ENCODE results near the gene GMPPB. TPM values are rescaled to one million over a fixed set of nuclear protein-coding genes. Genes with fewer than 3 reads are reported as not detected.
"Not testable (repeated sequence)": the region's sequence is repeated elsewhere in the genome, so short reads cannot be mapped to it uniquely, and the experiment has no call there.

Gene GMPPB
- 10 to 100 TPM; 10.7 to 14.1 (median 12.8) TPM for polyA plus RNA-seq (ENCODE audit: insufficient read length in 3 of 3)

DNA sequence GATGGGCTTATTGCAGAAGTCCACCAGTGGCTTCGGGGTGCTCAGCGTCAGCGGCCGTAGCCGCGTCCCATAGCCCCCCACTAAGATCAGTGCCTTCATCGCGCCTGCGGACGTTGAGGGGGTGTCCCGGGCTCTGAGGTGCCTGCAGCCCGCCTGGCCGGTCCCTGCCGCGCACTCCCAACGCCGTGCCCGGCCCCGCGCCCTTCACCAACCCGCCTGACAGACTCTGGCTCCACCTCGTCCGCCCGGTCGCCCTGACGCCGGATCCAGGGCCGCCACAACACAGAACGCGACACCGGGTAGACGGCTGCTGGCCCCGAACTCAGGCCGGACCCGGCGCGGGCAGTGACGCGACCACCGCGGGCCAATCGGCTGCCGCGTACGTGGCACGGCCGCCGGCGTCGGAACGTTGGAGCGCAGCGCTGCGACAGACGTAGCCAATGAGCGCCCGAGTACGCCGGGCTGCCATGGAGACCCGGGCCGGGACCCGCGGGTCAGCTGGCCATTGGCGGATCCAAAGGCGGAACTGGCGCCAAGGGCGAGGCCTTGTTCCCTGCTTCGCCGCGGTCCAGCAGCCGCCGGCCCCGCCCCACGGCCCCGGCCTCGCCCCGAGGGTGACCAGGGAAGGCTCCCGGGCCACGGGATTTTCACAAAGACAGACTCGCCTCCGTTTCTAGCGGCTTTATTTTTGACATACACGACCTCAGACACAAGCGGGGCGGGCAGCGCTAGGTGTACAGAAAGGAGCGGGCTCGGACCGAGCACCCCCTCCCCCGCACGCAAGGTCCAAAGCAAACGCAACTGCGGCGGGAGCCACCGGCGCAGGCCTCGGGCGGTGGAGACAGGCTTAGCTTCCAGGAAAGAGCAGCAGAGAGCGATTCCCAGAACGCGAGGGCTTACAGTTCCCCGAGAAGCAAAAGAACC, at the start of gene GMPPB:
Gene GMPPB (minus strand): TSS at position 324 of the 924 bp plus-strand sequence. CDS start 225 bp downstream, at position 99.
- peak; percentile 76 to 94 (median 86) for DNase-seq (ENCODE audit: low read depth in 3 of 3, low spot score in 2 of 3)

- DNase-seq (ENCODE audit: low read depth in 3 of 3, low spot score in 2 of 3): no peak
Measured at GRCh38 chr3:49772703-49773102, 49.0 kb upstream of the GMPPB start.

GRCh38 chr3:49771340-49771938, 47.7 kb upstream of the GMPPB start:
- no peak for DNase-seq (ENCODE audit: low read depth in 3 of 3, low spot score in 2 of 3)

DNA sequence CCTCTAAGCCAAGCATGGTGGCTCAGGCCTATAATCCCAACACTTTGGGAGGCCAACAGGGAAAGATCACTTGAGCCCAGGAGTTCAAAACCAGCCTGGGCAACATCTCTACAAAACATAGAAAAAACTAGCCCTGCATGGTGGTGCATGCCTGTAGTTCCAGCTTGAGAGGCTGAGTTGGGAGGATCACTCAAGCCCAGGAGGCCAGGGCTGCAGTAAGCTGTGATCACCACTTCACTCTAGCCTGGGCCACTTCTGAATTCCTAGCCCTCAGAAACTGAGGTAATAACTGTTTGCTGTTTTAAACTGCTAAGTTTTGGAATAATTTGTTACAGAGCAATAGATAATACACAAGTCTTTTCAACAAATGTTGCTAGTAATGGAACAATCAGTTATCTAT, 46.2 kb upstream of the GMPPB start:
- DNase-seq (ENCODE audit: low read depth in 3 of 3, low spot score in 2 of 3): no peak

DNA sequence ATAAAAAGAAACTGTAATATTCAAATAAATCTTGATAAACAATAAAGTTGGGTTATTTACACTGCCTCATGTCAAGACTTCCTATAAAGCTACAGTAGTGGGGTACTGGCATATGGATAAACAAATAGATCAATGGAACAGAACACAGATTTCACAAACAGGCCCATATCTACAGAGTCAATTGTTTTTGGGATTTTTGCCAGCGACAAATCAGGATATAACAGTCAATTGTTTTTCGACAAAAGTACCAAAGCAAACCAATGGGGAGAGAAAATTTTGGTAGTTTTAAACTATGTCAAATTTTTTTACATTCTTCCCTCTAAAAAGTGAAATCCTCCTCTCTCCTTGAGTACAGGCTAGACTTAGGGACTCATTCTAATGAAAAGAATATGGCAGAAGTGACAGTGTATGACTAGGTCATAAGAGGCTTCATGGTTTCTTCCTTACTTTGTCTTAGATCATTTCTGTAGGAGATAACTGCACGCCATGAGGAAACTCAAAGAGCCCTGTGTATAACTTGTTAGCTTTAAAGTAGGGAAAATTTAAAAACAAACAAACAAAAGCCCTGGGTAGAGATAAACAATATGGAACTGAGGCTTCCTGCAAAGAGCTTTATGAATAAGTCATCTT, 45.6 kb upstream of the GMPPB start:
- no peak for DNase-seq (ENCODE audit: low read depth in 3 of 3, low spot score in 2 of 3)

DNA sequence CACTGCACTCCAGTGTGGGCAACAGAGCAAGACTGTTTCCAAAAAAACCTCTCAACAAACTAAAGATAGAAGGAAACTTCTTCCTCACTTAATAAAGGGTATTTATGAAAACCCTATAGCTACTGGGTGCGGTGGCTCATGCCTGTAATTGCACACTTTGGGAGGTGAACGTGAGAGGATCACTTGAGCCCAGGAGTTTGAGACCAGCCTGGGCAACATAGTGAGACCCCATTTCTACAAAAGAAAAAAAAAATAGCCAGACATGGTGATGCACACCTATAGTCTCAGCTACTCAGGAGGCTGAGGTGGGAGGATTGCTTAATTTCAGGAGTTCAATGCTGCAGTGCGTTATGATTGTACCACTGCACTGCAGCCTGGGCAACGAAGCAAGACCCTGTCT, 40.2 kb upstream of the GMPPB start:
- no peak for DNase-seq (ENCODE audit: low read depth in 3 of 3, low spot score in 2 of 3)

GRCh38 chr3:49761661-49762060, 37.9 kb upstream of the GMPPB start:
- no peak for DNase-seq (ENCODE audit: low read depth in 3 of 3, low spot score in 2 of 3)

- DNase-seq (ENCODE audit: low read depth in 3 of 3, low spot score in 2 of 3): peak in 1 of 3 donors; percentile 9
Measured at GRCh38 chr3:49759226-49759625, 35.5 kb upstream of the GMPPB start.

DNA sequence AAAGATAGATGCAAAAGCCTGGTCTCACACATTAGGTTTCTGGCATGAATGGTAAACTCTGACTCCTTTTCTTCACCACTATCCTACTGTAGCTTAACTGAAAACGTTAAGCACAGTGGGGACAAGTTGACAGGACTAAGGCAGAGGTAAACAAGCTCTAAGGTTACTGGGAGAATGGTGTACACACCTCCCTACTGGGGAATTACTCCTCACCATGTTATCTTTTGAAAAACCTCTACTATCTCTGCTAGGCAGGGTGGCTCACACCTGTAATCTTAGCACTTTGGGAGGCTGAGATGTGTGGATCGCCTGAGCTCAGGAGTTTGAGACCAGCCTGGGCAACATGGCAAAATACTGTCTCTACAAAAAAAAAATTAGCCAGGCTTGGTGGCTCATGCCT, 33.4 kb upstream of the GMPPB start:
- DNase-seq (ENCODE audit: low read depth in 3 of 3, low spot score in 2 of 3): no peak

- no peak for DNase-seq (ENCODE audit: low read depth in 3 of 3, low spot score in 2 of 3)
Measured at GRCh38 chr3:49756036-49756435, 32.3 kb upstream of the GMPPB start.

DNA sequence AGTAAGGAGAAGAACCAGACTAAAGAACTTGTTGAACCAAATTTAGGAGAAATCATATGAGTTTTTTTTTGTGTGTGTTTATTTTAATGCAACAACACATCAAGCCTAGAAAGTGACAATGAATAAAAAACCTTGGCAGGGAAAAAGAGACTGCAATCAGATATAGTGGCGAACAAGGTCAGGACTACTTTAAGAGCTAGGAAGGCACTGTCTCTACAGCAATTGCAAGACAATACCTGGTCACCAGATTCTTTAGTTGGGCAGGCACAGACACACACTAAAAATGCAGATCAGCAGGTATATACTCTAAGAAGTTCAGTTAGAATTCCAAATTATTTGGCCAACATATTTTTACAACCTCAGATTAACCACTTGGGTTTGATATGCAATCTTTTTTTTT, 30.8 kb upstream of the GMPPB start:
- DNase-seq (ENCODE audit: low read depth in 3 of 3, low spot score in 2 of 3): no peak

DNA sequence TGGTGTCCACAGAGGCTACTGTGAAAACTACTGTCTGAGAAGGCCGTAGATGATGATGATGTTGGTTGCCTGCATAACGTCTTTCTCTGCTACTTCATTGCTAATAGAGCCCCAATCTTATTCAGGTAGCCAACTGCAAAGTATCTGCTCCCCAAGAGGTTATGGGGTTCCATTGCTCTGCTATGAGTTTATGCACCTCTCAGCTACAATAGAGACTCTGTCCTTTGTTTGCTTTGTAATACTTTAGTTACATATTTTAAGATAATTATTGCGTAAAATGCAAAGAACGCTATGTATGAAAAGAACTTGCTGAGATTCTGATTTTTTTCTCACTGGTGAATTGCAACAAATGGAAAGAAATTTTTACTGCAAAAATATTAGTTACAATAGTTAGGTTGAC, 27.8 kb upstream of the GMPPB start:
- DNase-seq (ENCODE audit: low read depth in 3 of 3, low spot score in 2 of 3): no peak

- no peak for DNase-seq (ENCODE audit: low read depth in 3 of 3, low spot score in 2 of 3)
Measured at GRCh38 chr3:49750056-49750455, 26.3 kb upstream of the GMPPB start.

DNA sequence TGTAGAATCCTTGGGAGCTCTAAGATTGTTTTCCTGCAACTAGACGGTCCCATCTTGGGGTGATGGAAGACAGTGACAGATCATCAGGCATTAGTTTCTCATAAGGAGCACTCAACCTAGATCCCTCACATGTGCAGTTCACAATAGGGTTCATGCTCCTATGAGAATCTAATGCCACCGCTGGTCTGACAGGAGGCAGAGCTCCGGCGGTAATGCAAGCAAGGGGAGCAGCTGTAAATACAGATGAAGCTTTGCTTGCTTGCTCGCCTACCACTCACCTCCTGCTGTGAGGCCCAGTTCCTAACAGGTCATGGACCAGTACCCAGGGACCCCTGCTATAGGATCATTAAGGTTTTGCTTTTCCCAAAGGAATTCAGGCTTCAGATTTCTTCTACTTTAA, 25.1 kb upstream of the GMPPB start:
- not testable (repeated sequence) for DNase-seq (ENCODE audit: low read depth in 3 of 3, low spot score in 2 of 3)

DNA sequence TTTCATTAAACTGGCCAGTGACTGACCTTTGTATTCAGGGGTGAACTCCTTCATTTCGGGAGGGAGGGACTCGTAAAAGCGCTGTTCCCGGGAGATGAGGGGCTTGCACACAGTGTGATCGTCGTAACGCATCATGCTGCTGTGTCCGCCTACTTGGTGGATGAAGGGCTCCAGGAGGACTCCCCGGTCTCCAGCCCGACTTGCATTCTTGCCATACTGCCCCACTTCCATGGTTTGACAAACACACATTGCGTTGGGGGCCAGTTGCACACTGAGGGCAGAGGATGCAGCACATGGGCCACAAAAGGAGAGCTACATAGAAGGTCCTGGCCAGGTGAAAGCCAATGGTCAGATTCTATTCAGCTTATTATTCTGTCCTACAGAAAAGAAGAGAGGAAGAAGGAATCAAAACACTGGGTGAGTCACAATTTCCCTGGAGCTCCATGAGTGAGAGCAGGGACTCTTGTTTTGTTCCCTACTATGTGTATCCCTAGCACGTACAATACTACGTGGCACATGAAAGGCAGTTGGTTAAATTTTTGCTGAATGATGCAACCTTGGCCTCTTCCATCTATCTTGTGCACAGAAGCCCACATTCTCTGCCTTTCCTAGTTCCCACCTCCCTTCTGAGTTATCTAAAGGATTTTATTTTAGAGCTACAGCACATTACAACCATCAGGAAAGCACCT, 24.2 kb upstream of the GMPPB start:
- no peak for DNase-seq (ENCODE audit: low read depth in 3 of 3, low spot score in 2 of 3)

DNA sequence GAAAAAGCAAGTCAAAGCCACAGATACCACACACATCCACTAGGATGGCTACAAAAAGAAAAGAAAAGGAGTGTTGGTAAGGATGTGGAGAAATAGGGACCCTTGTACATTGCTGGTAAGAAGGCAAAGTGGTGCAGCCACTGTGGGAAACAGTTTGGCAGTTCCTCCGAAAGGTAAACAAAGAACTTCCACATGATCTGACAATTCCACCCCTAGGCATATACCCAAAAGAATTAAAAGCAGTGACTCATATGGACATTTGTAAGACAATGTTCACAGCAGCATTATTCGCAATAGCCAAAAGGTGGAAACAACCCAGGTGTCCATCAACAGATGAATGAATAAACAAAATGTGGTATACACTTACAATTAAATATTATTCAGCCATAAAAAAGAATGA, 22.2 kb upstream of the GMPPB start:
- DNase-seq (ENCODE audit: low read depth in 3 of 3, low spot score in 2 of 3): no peak

- DNase-seq (ENCODE audit: low read depth in 3 of 3, low spot score in 2 of 3): no peak
Measured at GRCh38 chr3:49740427-49740826, 16.7 kb upstream of the GMPPB start.

DNA sequence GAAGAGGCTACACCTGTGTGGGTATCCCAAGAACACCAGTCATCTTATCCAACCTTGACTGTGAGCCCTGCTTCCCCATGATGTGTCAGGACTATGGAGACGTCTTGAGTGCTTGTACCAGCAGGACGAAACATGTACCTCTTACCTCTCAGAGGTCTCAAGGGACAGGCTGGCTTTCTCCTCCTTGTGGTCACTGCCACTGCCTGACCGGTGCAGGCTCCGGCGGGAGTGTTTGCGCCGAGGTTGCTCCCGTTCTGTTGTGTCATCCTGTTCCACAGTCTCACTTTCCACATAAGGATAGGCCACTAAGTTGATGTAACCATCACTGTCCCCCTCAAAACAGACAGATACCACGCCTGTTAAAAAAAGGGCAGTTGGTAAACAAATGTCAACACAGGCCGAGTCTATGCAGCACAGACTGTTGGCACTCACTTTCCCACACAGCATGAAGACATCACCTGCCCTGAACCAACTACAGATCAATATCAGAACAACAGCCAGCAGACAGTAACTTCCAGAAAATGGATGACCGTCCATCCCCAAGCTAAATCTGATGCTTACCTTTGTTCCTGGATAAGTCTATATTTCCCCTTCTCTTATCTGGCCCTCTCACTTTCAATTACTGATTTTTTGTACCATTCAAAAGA, 14.4 kb upstream of the GMPPB start:
- no peak for DNase-seq (ENCODE audit: low read depth in 3 of 3, low spot score in 2 of 3)

DNA sequence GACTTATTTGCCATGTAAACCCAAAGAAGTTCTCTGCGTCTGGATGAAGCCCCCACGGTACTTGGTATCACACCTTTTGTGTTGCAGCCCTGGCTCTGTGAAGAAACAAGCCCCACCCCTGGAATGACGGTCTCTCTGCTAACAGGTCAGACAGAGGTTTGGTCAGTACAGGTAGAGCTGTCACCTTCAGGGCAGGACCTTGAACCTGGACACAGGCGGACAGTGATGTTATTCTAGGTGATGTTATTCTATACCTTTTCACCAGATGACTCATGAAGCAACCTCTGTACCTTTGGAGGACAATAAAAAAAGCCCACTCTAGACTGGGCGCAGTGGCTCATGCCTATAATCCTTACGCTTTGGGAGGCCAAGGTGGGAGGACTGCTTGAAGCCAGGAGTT, 11.0 kb upstream of the GMPPB start:
- DNase-seq (ENCODE audit: low read depth in 3 of 3, low spot score in 2 of 3): no peak

DNA sequence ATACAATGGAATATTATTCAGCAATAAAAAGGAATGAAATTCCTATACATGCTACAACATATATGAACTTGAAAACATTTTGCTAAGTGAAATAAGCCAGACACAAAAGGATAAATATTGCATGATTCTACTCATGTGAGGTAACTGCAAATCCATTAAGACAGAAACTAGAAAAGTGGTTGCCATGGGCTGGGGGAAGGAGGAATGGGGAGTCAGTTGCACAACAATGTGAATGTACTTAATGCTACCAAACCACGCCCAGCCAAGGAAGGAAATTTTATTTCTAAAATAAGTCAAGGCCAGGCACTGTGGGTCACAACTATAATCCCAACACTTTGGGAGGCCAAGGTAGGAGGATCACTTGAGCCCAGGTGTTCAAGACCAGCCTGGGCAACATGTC, 9.8 kb upstream of the GMPPB start:
- no peak for DNase-seq (ENCODE audit: low read depth in 3 of 3, low spot score in 2 of 3)

- no peak for DNase-seq (ENCODE audit: low read depth in 3 of 3, low spot score in 2 of 3)
Measured at GRCh38 chr3:49732597-49732996, 8.8 kb upstream of the GMPPB start.
